NOMO-1 treated with DMSO at 0.1 percent for 48 hours (cell line): Measurements from ENCODE around the gene LILRB1.
"Not testable (repeated sequence)": the region's sequence is repeated elsewhere in the genome, so short reads cannot be mapped to it uniquely, and the experiment has no call there.

ENCODE experiments used
- DNase-seq: peaks from one replicate; lab custom pipeline; 2025; ENCODE audit not compliant: unreplicated experiment; lab: John Stamatoyannopoulos, UW

Gene LILRB1

GRCh38 chr19:54630262-54630661, at the start of gene LILRB1:
Gene LILRB1, plus strand, starts transcription at chr19:54630484. Its CDS starts 590 bp downstream, at chr19:54631074.
- DNase-seq = peak; percentile 62

- DNase-seq = no peak
Observed at GRCh38 chr19:54586397-54586796, 43.9 kb upstream of the LILRB1 start.

GRCh38 chr19:54587026-54587425, 43.3 kb upstream of the LILRB1 start:
- no peak for DNase-seq

GRCh38 chr19:54593445-54593844, 36.8 kb upstream of the LILRB1 start, which contains the start of gene LILRA1:
Gene LILRA1, plus strand, starts transcription at chr19:54593632. Its CDS starts 613 bp downstream, at chr19:54594245.
- peak; percentile 83 for DNase-seq

- DNase-seq = peak; percentile 42
Observed at GRCh38 chr19:54593931-54594626, 36.2 kb upstream of the LILRB1 start.

GRCh38 chr19:54594737-54595136, 35.5 kb upstream of the LILRB1 start:
- no peak for DNase-seq

- DNase-seq = not testable (repeated sequence)
Observed at GRCh38 chr19:54595680-54596436, 34.4 kb upstream of the LILRB1 start.

GRCh38 chr19:54600212-54600611, 30.1 kb upstream of the LILRB1 start:
- no peak for DNase-seq

GRCh38 chr19:54606230-54606629, 24.1 kb upstream of the LILRB1 start:
- peak; percentile 57 for DNase-seq

GRCh38 chr19:54606891-54607784, 23.1 kb upstream of the LILRB1 start:
- no peak for DNase-seq

GRCh38 chr19:54607785-54608150, 22.5 kb upstream of the LILRB1 start:
- DNase-seq = no peak

GRCh38 chr19:54608205-54608604, 22.1 kb upstream of the LILRB1 start:
- DNase-seq = no peak

GRCh38 chr19:54608792-54609191, 21.5 kb upstream of the LILRB1 start:
- peak; percentile 26 for DNase-seq

- no peak for DNase-seq
Observed at GRCh38 chr19:54609356-54609791, 20.9 kb upstream of the LILRB1 start.

- peak; percentile 43 for DNase-seq
Observed at GRCh38 chr19:54612428-54612827, 17.9 kb upstream of the LILRB1 start.

GRCh38 chr19:54614726-54615125, 15.6 kb upstream of the LILRB1 start:
- DNase-seq = no peak

GRCh38 chr19:54616057-54616456, 14.2 kb upstream of the LILRB1 start:
- DNase-seq = no peak

GRCh38 chr19:54616821-54617560, 13.3 kb upstream of the LILRB1 start:
- DNase-seq = no peak

GRCh38 chr19:54620464-54620863, 9.8 kb upstream of the LILRB1 start:
- no peak for DNase-seq

- DNase-seq = no peak
Observed at GRCh38 chr19:54622431-54622830, 7.9 kb upstream of the LILRB1 start.

- DNase-seq = not testable (repeated sequence)
Observed at GRCh38 chr19:54624234-54624633, 6.0 kb upstream of the LILRB1 start.
